ENCODE measurements around the gene SCGB1D4.

SCGB1D4 gene

DNA sequence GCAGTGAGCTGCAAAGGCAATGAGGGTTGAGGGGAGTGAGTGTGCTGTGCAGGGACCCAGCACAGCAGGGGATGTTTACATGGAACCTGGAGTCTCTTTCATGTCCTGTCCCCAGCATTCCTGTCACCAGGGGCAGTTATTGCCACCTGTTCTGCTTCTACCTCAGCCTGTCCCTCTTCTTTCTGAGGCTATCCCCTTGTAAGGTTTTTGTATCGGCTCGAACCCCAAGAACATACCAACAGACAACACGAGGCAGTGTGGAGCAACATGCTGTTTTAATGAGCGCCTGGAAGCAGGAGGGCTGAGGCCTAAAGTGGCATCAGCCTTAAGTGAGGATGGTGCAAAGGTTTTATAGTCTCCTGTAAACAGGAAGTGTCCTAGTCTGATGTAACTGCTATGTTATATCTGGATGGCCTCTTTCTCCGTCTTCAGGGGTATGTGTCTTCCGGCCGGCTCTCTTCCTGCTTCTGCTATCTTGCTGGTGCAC is 25.0 kb downstream of the SCGB1D4 start:
- DNase-seq (ENCODE audit: low read depth) = no peak

- DNase-seq (ENCODE audit: low read depth) = no peak
Measured at GRCh38 chr11:62273284-62273683, 25.6 kb downstream of the SCGB1D4 start.

- DNase-seq (ENCODE audit: low read depth) = no peak
Measured at GRCh38 chr11:62269654-62270278, 29.1 kb downstream of the SCGB1D4 start, which contains the start of gene SCGB2A2. Gene SCGB2A2 (plus strand): TSS chr11:62270158. CDS start chr11:62270217, 59 bp downstream.

- no peak for DNase-seq (ENCODE audit: low read depth)
Measured at GRCh38 chr11:62267576-62267975, 31.3 kb downstream of the SCGB1D4 start.

DNA sequence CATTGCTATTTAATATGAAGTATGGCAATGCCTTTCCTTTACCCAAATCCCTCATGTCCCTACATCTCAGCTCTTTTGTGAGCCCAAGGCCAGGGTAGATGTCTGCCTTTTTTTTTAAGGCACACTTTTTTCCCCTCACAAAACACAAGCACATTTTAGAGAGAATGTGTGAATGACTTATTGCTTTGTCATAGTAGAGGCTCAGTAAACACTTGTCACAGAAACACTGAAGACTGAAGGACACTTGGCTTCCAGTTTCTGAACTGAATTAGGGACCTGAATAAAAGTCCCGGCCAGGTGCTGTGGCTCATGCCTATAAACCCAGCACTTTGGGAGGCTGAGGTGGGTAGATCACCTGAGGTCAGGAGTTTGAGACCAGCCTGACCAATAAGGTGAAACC is 31.8 kb downstream of the SCGB1D4 start:
- no peak for DNase-seq (ENCODE audit: low read depth)

GRCh38 chr11:62266558-62266957 is 32.3 kb downstream of the SCGB1D4 start:
- no peak for DNase-seq (ENCODE audit: low read depth)

GRCh38 chr11:62264004-62264403 is 34.9 kb downstream of the SCGB1D4 start:
- no peak for DNase-seq (ENCODE audit: low read depth)

DNA sequence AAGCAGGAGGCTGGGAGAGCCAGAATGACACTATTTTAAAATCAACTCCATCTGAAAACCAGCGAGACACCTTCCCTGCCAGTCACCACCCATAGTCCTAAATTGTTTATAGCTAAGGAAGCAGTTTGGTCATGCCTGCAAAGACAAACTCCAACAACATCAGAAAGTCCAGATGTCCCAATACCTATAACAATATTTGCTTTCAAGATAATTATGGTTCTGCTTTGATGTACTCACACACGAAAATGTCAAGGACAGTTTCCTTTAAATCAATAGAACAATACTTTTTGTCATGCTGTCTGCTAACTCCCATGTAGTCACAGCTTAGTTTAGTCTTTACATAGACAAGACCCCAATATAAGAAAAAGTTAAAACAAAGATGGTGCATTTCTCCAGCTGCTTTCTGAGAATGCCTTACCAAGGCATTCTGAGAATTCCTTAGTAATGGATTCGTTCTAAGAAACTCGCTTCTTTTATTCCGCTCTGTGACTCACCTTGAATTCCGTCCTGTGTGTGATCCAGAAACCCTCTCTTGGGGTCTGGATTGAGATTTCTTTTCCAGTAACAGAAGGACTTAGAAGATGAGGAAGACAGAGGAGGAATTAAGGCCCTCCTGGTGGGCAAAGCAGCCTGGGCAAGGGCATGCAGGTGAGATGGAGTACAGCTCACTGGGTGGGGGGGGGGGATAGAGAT is 38.5 kb downstream of the SCGB1D4 start:
- no peak for DNase-seq (ENCODE audit: low read depth)

DNA sequence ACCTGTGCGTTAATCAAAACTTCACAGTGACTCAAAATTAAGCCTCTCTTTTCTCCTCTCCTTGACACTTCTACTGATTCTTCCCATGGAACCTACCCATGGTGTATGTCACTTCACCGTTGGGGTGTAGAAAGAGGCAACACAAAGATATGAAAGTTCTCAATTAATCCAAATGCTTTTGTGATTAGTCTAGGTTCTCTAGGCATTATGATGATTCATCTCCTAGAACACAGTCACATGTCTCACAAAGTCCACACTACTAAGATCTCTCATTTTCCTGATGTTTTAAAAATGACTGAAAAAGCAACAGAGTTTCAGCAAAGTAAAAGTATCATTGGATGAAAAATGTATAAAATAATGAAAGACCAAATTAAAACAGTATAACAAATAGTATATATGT is 42.6 kb downstream of the SCGB1D4 start:
- no peak for DNase-seq (ENCODE audit: low read depth)

DNA sequence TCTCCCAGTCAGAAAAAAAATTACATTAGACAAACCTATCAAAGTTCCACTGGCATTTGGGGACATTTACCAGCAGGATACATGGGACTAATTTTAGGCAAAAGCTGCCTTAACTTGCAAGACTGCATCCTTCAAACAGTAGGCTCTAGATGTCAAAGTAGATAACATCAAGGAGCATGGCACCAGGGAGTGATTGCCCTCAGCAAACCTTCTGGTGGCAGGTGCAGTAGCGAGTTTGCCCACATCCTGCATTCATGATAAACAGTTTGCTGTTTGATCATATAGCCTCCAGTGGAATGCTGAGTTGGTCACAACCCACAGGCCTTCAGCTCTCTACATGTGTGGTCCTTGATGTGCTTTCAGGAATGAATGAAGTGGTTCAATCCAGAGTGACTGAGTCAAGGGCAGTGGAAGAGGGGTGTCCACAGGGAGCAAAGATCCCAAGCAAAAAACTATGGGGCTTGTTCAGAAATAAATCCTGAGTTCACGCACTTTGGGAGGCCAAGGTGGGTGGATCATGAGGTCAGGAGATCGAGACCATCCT is 44.8 kb downstream of the SCGB1D4 start:
- no peak for DNase-seq (ENCODE audit: low read depth)

GRCh38 chr11:62251698-62252097 is 47.2 kb downstream of the SCGB1D4 start:
- DNase-seq (ENCODE audit: low read depth) = no peak
